HepG2 (cell line): Measurements from ENCODE around the gene KHNYN. TPM values are rescaled to one million over a fixed set of nuclear protein-coding genes. Genes with fewer than 3 reads are reported as not detected.

Source experiments
- CENPT ChIP-seq: sonication (generic); formaldehyde crosslinking; IDR thresholded peaks from 2 replicates; pipeline ENCODE4 v1.8.0; 2022; ENCODE audit warnings: low read depth, mild to moderate bottlenecking, moderate library complexity, missing genetic modification reagents
- HINFP ChIP-seq: sonication (generic); formaldehyde crosslinking; IDR thresholded peaks from 2 replicates; pipeline ENCODE4 v1.4.0; 2020; ENCODE audit warnings: low read depth, mild to moderate bottlenecking, missing genetic modification reagents
- NFKB2 ChIP-seq: sonication (generic); formaldehyde crosslinking; IDR thresholded peaks from 2 replicates; pipeline ENCODE4 v1.4.0; 2020; ENCODE audit warnings: missing genetic modification reagents, borderline replicate concordance
- PAF1 ChIP-seq: IDR thresholded peaks from 2 replicates; pipeline ENCODE4 v1.6.1; 2016; ENCODE audit warnings: missing genetic modification reagents, missing compliant biosample characterization
- THYN1 ChIP-seq: sonication (generic); formaldehyde crosslinking; IDR thresholded peaks from 2 replicates; pipeline ENCODE4 v1.8.1; 2023; ENCODE audit warnings: low read depth, mild to moderate bottlenecking, moderate library complexity, missing genetic modification reagents, borderline replicate concordance
- ZNF407 ChIP-seq: sonication (generic); formaldehyde crosslinking; IDR thresholded peaks from one replicate; pipeline ENCODE4 v1.5.1; 2020; ENCODE audit warnings: mild to moderate bottlenecking, missing genetic modification reagents; ENCODE audit errors: not compliant biosample characterization
- ZNF501 ChIP-seq: sonication (generic); formaldehyde crosslinking; IDR thresholded peaks from 2 replicates; pipeline ENCODE4 v1.5.1; 2020; ENCODE audit warnings: mild to moderate bottlenecking, moderate library complexity, missing genetic modification reagents
- ZNF687 ChIP-seq: sonication (generic); formaldehyde crosslinking; IDR thresholded peaks from 2 replicates; pipeline ENCODE4 v1.5.1; 2020; ENCODE audit warnings: mild to moderate bottlenecking, missing genetic modification reagents, moderate library complexity
- polyA plus RNA-seq, 8 experiments: library from polyadenylated mRNA; depleted of rRNA in 3 of 8; stranded (reverse) in 7 of 8; unstranded in 1 of 8; fragments of >200 nt; fragmentation: Illumina TruSeq in 4 of 8; extraction: Trizol in 4 of 8; gene quantifications; 2 replicates each; pipeline versions ENCODE4 v1.2.1 to v1.2.3, GENCODE V29; 2011 to 2016; ENCODE audit warnings: low read depth in 4 of 8, missing spikeins in 1 of 8, mixed read lengths in 1 of 8; ENCODE audit not compliant: insufficient read depth in 1 of 8
- total RNA-seq, 5 experiments: library from RNA; depleted of rRNA; stranded (reverse); fragments of >200 nt; fragmentation: Illumina TruSeq; extraction: Trizol; gene quantifications; 2 replicates each; pipeline ENCODE4 v1.2.3, GENCODE V29; 2016; ENCODE audit warnings: low read depth in 1 of 5

The KHNYN gene
- total and polyA plus RNA-seq, 2 of the 13 experiments (the other 11 are each of a cell fraction or from before 2014, with no cell fraction given): 52.8 to 75.7 TPM

GRCh38 chr14:24437020-24437735 is 7.4 kb downstream of the KHNYN start (continued):
- peak; percentile 54 for TF ChIP-seq ZNF687 (CRISPR knock-in tag)
- no peak for TF ChIP-seq THYN1 (CRISPR knock-in tag)
- peak; percentile 34; the same call in 1 of the 2 replicates for TF ChIP-seq HINFP (CRISPR knock-in tag)
- peak; percentile 89 for TF ChIP-seq PAF1 (CRISPR knock-in tag)
- peak; percentile 73 for TF ChIP-seq ZNF407 (CRISPR knock-in tag)
- 0 out of 2 replicates have a peak, but pooled peaks have one; percentile 6 for TF ChIP-seq CENPT (CRISPR knock-in tag)
- peak; percentile 79; the same call in 1 of the 2 replicates for TF ChIP-seq ZNF501
- peak; percentile 78; the same call in 1 of the 2 replicates for TF ChIP-seq NFKB2 (CRISPR knock-in tag)
